Suppressor macrophage treated with lipopolysaccharide for 1 hour (primary cell): Measurements from ENCODE around the gene CDKN2B-AS1.
"Not testable (repeated sequence)": the region's sequence is repeated elsewhere in the genome, so short reads cannot be mapped to it uniquely, and the experiment has no call there.

Experiments
- DNase-seq, 3 donors: peaks; one replicate each; pipeline ENCODE4 v3.0.0-alpha.2; 2020 to 2022

The CDKN2B-AS1 gene

GRCh38 chr9:22046243-22046885, 51.8 kb downstream of the CDKN2B-AS1 start:
- DNase-seq, result no peak

GRCh38 chr9:22047596-22047995, 53.0 kb downstream of the CDKN2B-AS1 start:
- DNase-seq, result no peak

- DNase-seq, result no peak
Observed at GRCh38 chr9:22049411-22049810, 54.8 kb downstream of the CDKN2B-AS1 start.

DNA sequence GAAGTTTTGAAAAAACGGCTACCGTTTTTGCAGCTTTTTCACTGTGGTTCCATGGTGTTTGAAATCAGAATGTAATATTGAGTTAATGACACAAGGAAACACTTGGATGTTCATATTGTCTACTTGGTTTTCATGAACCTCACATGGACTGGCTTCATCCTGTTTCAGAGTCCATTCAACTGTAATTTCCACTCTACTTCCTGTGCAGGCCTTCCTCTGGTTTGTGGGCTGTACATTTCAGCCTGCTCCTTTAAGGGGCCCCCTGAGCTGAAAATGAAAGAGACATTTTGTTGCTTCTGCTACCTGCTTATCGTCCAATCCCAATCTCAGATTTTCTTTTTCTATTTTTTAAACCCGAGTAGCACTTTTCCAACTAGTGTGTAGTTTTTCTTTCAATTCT, 56.3 kb downstream of the CDKN2B-AS1 start:
- no peak for DNase-seq

- peak; percentile 45 to 51 (median 45) for DNase-seq
Observed at GRCh38 chr9:22052376-22052945, 57.9 kb downstream of the CDKN2B-AS1 start.

GRCh38 chr9:22053178-22053577, 58.6 kb downstream of the CDKN2B-AS1 start:
- no peak for DNase-seq

- DNase-seq, result no peak
Observed at GRCh38 chr9:22054076-22054475, 59.5 kb downstream of the CDKN2B-AS1 start.

DNA sequence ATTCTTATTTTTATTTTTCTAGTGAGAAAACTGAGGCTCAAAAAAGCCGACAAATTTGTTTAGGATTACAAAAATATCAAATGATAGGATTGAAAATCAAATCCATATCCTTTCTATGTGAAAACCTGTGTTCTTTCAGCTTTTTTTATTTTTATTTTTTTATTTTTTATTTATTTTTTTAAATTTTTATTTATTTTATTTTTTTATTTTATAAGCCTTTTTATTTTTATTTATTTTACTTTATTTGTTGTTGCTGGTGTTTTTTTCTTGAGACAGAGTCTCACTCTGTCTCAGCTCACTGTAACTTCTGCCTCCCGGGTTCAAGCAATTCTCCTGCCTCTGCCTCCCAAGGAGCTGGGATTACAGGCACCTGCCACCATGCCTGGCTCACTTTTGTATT, 59.9 kb downstream of the CDKN2B-AS1 start:
- no peak for DNase-seq

GRCh38 chr9:22055090-22055489, 60.5 kb downstream of the CDKN2B-AS1 start:
- no peak for DNase-seq

DNA sequence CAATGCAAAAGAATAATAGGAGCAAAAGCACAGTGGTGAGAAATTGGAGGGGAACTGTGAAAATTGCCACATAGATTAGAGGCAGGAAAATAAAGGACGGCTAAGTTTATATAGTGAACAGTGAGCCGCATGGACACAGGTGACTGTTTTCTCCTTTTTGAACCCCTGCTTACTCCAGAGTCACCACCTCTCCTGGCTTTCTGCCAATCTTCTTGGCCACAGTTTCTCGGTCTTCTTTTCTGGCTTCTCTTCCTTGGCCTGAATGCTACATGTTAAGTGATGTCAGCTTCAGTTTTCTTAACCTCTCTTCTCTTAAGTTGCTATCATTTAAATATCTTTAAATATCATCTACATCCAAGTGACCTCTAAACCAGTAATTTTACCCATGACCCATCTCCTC, 61.8 kb downstream of the CDKN2B-AS1 start:
- DNase-seq, result no peak

DNA sequence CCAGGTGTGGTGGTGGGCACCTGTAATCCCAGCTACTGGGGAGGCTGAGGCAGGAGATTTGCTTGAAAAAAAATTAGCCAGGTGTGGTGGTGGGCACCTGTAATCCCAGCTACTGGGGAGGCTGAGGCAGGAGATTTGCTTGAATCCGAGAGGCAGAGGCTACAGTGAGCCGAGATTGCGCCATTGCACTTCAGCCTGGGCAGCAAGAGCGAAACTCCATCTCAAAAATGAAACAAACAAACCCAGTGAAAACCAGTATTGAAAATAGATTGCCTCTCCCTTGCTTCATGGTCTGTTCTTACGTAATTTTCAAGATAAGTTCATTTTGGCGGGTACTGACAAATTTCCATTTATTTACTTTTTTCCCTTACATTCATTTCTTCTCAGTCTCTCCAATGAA, 63.4 kb downstream of the CDKN2B-AS1 start:
- not testable (repeated sequence) for DNase-seq

GRCh38 chr9:22060831-22061383, 66.3 kb downstream of the CDKN2B-AS1 start:
- no peak for DNase-seq

DNA sequence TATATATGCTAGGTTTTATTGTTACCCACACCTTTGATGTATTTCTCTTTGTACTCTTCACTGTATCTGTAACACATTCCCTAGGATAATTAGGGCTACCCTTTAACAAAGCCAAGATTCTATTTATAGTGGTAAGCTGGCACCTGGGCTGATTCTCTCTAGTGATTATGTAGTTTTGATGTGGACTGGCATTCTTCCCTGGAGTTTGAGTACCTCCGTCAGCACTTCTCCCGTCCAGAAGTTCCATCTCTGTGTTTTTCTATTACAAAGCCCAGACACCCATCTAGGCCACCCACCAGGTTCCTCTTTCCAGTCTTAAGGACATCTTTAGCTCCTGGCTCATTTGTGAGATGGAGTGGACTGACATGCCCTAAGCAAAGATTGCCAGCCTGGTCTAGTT, 70.4 kb downstream of the CDKN2B-AS1 start:
- DNase-seq, result no peak

GRCh38 chr9:22065431-22066200, 71.0 kb downstream of the CDKN2B-AS1 start:
- no peak for DNase-seq

- no peak for DNase-seq
Observed at GRCh38 chr9:22067196-22067595, 72.6 kb downstream of the CDKN2B-AS1 start.

DNA sequence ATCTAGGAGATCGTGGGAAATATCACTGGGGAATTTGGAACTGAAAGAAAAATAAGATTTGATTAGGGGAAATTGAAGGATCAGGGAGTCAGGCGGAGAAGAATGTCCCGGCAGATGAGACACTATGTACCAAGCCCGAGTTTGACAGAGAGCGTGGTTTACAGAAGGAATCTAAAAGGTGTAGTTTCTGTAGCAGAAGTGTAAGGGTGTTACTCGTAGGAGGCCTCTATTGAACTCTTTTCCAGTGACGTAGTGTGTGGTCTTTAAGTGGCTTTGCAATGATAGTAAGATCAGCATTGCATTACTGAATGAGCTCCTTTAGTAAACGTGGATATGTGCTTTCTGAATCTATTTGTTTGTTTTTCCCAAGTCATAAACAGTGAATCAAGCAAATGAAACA, 73.8 kb downstream of the CDKN2B-AS1 start:
- DNase-seq, result no peak

DNA sequence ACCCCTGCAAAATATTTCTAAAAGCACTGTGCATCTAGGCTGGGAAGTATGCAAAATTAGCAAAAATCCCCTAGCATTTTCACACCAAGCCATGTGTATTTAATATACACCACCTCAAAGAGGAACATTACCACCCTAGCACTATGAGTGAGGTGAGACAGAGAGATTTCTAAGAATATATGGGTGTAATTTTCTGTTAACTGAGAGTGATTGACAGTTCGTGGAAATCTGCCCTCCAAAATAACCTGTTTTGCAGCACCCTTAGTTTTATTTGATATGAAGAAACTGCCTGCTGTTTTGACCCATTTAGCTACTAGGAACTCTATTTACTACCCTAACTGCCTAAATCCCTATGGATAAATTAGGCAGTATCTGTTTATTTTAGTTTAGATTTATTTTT, 78.8 kb downstream of the CDKN2B-AS1 start:
- no peak for DNase-seq

GRCh38 chr9:22078081-22078480, 83.5 kb downstream of the CDKN2B-AS1 start:
- DNase-seq, result no peak

DNA sequence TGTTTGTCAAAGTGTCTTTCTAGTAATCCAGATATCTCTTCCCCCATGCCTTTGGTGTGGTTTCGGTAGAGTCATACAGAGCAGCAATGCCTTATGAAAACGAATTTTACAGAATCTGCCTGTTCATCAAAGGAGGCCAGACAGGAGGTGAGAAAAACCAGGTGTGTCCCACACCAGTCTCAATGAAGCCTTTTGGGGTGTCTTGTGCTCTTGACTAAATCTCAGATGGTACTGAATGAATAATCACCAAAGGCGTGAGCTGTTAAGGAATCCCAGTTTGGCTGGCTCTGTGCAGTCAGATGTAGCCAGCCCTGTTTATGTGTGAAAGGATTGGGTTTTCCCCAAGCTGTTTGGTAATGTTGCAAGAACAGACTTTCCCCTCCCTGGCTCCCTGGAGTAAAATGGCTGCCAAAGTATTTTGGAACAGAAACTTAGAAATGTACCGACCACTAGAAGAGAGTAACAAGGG, 85.3 kb downstream of the CDKN2B-AS1 start:
- peak; percentile 78 to 81 (median 79) for DNase-seq

GRCh38 chr9:22084336-22085035, 89.9 kb downstream of the CDKN2B-AS1 start:
- peak in 2 of 3 donors; percentile 25 to 29 for DNase-seq

- no peak for DNase-seq
Observed at GRCh38 chr9:22088053-22088716, 93.6 kb downstream of the CDKN2B-AS1 start.

GRCh38 chr9:22088717-22089061, 94.1 kb downstream of the CDKN2B-AS1 start:
- DNase-seq, result no peak

- peak; percentile 56 to 76 (median 73) for DNase-seq
Observed at GRCh38 chr9:22097707-22098106, 103.1 kb downstream of the CDKN2B-AS1 start.
